PFSK-1 (cell line): ENCODE data around the gene EPS8L1.

Source experiments
- FOXP2 ChIP-seq: optimal IDR thresholded peaks from 2 replicates; pipeline ENCODE3; 2011; ENCODE audit warnings: borderline replicate concordance, control low read depth, inconsistent platforms; ENCODE audit not compliant: insufficient read depth; ENCODE audit errors: extremely low read length, extremely low read depth
- POLR2AphosphoS5 ChIP-seq: IDR thresholded peaks from 2 replicates; pipeline ENCODE4 v1.6.1; 2012; ENCODE audit warnings: low read depth, mild to moderate bottlenecking, control low read depth, low read length, moderate library complexity
- SIN3A ChIP-seq: IDR thresholded peaks from 2 replicates; pipeline ENCODE4 v1.6.1; 2012; ENCODE audit warnings: mild to moderate bottlenecking, low read length, moderate library complexity, borderline replicate concordance; ENCODE audit not compliant: insufficient read depth
- TAF1 ChIP-seq: IDR thresholded peaks from 2 replicates; pipeline ENCODE4 v1.6.1; 2012; ENCODE audit warnings: low read length, control low read depth, borderline replicate concordance; ENCODE audit not compliant: insufficient read depth
- TF ChIP-seq, protein P1 (sequence below), 2 experiments: IDR thresholded peaks; 2 replicates each; pipeline versions ENCODE4 v1.6.1 to v1.8.0; 2011 to 2012; ENCODE audit warnings: low read depth in 2 of 2, low read length in 2 of 2, control low read depth in 1 of 2, inconsistent platforms in 1 of 2, mild to moderate bottlenecking in 1 of 2, moderate library complexity in 1 of 2; ENCODE audit not compliant: insufficient read depth in 1 of 2

Gene EPS8L1

DNA sequence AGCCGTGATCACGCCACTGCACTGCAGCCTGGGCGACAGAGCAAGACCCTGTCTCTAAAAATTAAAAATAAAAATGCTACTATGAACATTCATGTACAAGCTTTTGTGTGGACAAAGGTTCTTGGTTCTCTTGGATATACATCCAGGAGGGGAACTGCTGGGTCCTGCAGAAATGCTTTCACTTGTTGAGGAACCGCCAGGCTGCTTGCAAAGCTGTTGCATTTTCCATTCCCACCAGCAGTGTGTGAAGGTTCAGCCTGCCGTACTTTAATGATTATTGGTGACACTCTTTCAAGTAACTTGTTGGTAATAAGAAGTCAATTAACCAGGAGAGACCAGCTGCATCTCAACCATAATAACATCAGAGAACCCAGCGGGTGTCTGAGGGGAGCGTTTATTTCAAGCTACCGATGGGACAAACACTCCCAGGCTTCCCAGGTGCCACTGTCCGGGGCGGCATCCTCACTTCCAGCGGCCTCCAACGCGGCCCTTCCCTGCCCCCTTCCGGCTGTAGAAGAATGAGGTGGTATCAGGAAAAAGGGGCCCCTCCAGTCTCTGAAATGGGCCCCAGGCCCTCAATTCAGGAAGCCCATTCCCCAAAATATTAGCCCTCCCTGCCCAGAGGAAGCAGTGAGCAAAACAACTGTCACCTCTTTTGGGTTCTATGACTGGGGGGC is 56.9 kb downstream of the EPS8L1 start:
- TF ChIP-seq FOXP2 (no peak), SIN3A (no peak), POLR2AphosphoS5 (no peak), TAF1 (no peak)
- TF ChIP-seq, protein P1, sequence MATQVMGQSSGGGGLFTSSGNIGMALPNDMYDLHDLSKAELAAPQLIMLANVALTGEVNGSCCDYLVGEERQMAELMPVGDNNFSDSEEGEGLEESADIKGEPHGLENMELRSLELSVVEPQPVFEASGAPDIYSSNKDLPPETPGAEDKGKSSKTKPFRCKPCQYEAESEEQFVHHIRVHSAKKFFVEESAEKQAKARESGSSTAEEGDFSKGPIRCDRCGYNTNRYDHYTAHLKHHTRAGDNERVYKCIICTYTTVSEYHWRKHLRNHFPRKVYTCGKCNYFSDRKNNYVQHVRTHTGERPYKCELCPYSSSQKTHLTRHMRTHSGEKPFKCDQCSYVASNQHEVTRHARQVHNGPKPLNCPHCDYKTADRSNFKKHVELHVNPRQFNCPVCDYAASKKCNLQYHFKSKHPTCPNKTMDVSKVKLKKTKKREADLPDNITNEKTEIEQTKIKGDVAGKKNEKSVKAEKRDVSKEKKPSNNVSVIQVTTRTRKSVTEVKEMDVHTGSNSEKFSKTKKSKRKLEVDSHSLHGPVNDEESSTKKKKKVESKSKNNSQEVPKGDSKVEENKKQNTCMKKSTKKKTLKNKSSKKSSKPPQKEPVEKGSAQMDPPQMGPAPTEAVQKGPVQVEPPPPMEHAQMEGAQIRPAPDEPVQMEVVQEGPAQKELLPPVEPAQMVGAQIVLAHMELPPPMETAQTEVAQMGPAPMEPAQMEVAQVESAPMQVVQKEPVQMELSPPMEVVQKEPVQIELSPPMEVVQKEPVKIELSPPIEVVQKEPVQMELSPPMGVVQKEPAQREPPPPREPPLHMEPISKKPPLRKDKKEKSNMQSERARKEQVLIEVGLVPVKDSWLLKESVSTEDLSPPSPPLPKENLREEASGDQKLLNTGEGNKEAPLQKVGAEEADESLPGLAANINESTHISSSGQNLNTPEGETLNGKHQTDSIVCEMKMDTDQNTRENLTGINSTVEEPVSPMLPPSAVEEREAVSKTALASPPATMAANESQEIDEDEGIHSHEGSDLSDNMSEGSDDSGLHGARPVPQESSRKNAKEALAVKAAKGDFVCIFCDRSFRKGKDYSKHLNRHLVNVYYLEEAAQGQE (IDR thresholded peaks at IDR 0.05; ENCODE audit: insufficient read depth in 1 of 2, low read depth in 2 of 2, low read length in 2 of 2), result no peak

DNA sequence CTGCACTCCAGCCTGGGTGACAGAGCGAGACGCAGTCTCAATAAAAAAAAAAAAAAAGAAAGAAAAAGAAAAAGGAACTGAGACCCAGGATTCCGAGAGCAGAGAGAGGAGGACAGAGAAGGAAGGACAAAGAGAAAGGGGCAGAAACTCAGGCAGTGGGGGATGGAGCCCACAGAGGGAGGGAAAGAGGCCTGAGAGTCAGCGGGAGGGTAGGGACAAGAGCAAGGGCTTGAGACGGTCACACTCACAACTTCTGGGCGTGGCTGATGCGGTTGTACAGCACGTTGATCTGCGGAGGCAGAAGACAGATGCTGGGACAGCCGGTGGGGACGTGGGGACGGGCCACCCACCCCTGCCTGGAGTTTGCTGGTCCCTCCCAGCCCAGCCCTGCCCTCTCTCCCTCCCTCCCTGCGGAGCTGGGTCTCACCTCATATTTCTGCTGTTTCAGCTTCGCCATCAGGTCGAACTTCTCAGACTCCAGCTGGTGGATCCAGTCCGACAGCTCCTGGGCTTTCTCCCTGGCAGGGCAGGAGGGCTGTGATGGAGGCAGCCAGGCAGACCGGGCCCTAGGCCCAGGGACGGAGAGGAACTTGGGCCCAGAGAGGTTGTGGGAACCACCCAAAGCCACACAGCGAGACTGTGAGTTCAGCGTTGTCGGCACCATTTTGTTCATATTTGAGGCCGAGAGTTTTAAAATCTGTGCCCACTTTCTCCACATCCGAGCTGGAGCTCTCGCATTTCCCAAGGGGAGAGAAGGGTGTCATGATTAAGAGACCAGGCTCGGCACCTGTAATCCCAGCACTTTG is 58.2 kb downstream of the EPS8L1 start:
- TF ChIP-seq TAF1 (no peak), FOXP2 (no peak), POLR2AphosphoS5 (no peak), SIN3A (no peak)
- TF ChIP-seq, protein P1 (IDR thresholded peaks at IDR 0.05; ENCODE audit: insufficient read depth in 1 of 2, low read depth in 2 of 2, low read length in 2 of 2), result no peak

DNA sequence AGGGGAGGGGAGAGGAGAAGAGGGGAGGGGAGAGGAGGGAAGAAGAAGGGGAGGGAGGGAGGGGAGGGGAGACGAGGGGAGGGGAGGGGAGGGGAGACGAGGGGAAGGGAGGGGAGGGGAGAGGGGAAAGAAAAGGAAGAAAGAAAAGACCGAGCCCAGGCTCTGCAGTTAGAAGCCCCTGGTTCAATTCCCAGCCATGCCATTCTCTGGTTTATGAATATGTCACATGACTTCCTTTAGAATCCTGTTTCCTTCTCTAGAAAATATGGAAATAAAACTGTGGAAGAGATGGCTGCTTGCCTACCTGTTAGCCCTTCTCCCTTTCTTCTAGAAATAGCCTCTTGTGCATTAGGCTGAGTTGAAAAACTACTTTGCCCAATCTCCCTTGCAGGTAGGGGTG is 59.1 kb downstream of the EPS8L1 start:
- TF ChIP-seq POLR2AphosphoS5 (no peak), FOXP2 (no peak), SIN3A (no peak), TAF1 (no peak)
- TF ChIP-seq, protein P1 (IDR thresholded peaks at IDR 0.05; ENCODE audit: insufficient read depth in 1 of 2, low read depth in 2 of 2, low read length in 2 of 2), result no peak

DNA sequence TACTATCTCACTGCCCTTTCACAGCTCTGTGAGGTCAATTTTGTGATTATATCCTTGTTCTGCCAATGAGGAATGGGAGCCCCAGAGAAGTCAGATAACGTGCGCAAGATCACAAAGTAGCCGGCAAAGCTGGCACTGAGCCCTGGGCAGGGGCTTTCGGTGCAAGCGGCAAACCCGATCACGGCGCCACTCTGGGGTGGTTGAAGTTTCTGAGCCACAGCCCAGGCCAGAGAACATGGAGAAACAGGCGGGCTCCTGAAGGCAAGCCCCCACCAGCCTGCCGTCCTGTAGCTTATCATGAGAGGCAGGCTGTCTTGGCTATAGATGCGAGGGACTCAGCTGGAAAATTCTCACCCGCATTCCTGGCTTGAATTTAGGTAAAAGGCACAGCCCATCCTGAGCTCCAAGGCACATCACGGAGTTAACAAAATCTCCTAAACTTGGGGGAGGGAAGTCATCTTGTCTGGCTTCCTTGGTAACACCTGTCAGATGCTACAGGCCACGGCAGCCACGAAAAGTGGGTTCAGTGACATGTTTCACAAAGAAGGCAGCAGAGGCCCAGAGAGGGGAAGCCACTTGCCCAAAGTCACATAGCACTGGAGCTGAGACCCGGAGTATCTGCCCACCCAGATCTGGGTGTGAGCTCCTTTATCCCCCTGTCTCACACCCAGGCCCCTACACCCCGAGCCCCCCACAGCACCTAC is 60.9 kb downstream of the EPS8L1 start:
- TF ChIP-seq FOXP2 (no peak), SIN3A (no peak), POLR2AphosphoS5 (no peak), TAF1 (no peak)
- TF ChIP-seq, protein P1 (IDR thresholded peaks at IDR 0.05; ENCODE audit: insufficient read depth in 1 of 2, low read depth in 2 of 2, low read length in 2 of 2), result no peak
